GM12872 (cell line): ENCODE results near the gene ALOX5.

ENCODE experiments used
- CTCF ChIP-seq: IDR thresholded peaks from 3 replicates; pipeline ENCODE4 v1.5.1; 2011; ENCODE audit warnings: low read depth, mild to moderate bottlenecking, low read length, moderate library complexity; ENCODE audit not compliant: insufficient read depth

The ALOX5 gene

GRCh38 chr10:45421221-45422097 lies 47.4 kb downstream of the ALOX5 start:
- TF ChIP-seq CTCF = no peak

GRCh38 chr10:45422207-45422865 lies 48.3 kb downstream of the ALOX5 start:
- no peak for TF ChIP-seq CTCF

- TF ChIP-seq CTCF = no peak
Observed at GRCh38 chr10:45422866-45423659, 49.0 kb downstream of the ALOX5 start.

DNA sequence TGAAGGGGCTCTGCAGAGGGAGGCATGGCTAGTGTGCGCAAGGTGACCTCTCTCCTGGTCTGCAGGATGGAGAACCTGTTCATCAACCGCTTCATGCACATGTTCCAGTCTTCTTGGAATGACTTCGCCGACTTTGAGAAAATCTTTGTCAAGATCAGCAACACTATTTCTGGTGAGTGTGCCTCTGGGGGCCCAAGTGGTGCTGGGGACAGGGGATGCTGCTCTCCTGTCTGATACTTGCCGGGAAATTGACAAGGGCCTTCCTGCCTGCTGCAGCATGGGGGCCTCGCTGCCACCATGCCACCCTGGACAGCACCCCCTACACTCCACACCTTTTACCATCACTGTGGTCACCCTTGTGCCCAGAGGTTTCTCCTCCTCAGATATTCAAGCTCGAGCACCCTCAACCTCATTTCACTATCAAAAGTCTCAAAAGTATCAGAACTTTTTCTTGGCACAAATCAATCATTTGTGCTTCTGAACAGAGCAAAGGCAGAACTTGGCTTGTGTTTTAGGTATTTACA lies 50.0 kb downstream of the ALOX5 start:
- TF ChIP-seq CTCF = no peak

DNA sequence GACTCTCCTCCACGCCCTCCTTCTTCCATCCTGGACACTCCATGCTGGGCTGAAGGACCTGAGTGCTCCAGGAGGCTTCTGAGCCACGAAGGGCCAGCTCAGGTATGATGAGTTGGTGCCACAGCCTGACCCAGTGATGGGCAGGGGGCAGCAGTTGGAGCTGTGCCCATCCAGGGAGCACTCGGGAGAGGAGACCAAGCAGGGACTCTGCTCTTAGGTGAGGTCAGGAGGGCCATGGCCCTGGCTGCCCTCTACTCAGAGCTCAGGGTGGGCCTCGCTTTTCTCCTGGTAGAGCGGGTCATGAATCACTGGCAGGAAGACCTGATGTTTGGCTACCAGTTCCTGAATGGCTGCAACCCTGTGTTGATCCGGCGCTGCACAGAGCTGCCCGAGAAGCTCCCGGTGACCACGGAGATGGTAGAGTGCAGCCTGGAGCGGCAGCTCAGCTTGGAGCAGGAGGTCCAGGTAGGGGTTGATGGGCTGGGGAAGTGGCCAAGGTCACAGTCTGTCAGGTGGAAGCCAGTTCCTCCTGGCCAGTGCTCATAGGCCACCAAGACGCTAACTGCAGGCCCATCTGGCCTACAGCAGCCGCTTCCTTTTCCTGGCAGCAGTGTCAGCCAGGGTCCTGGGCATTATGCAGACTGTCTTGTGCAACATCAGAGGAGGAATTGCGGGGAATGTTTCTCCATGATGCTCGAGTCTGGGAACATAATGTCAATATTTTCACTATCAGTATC lies 50.8 kb downstream of the ALOX5 start:
- TF ChIP-seq CTCF = no peak

GRCh38 chr10:45425621-45426563 lies 51.9 kb downstream of the ALOX5 start:
- TF ChIP-seq CTCF = no peak
